DND-41 (cell line): ENCODE data around the gene MERTK.
"Not testable (repeated sequence)": the region's sequence is repeated elsewhere in the genome, so short reads cannot be mapped to it uniquely, and the experiment has no call there.

Source experiments
- ATAC-seq: fragments of 200-7000 bp; cut with Tn5 transposase; 3 replicates; pipeline ENCODE4 v1.9.1; 2021; ENCODE audit warnings: low read depth; ENCODE audit not compliant: insufficient read depth
- DNase-seq: peaks from one replicate; pipeline ENCODE4 v3.0.0-alpha.2; 2020
- H2AFZ ChIP-seq: 2 replicates; pipeline ENCODE4 v1.6.0; 2012; ENCODE audit warnings: low read depth, low read length
- H3K27ac ChIP-seq: 2 replicates; pipeline ENCODE4 v1.5.1; 2012; ENCODE audit warnings: low read length, inconsistent platforms
- H3K27me3 ChIP-seq: fragments of 200-600 bp; sonication (generic); 2 replicates; pipeline ENCODE4 v1.6.0; 2012; ENCODE audit warnings: low read length, mild to moderate bottlenecking, inconsistent platforms; ENCODE audit not compliant: insufficient read depth, poor library complexity
- H3K36me3 ChIP-seq: 2 replicates; pipeline ENCODE4 v1.5.1; 2012; ENCODE audit warnings: low read length, inconsistent platforms; ENCODE audit not compliant: insufficient read depth
- H3K4me1 ChIP-seq: 2 replicates; pipeline ENCODE4 v1.5.1; 2012; ENCODE audit warnings: mild to moderate bottlenecking, low read length; ENCODE audit not compliant: insufficient read depth
- H3K4me2 ChIP-seq: 2 replicates; pipeline ENCODE4 v1.6.0; 2012; ENCODE audit warnings: mild to moderate bottlenecking, moderate library complexity, low read length, inconsistent platforms; ENCODE audit not compliant: insufficient read depth
- H3K4me3 ChIP-seq, 2 experiments: fragments of 200-600 bp in 1 of 2; shearing (Covaris generic) in 1 of 2; 2 replicates each; pipeline ENCODE4 v1.5.1; 2012 to 2016; ENCODE audit warnings: inconsistent platforms in 2 of 2, low read length in 2 of 2, mild to moderate bottlenecking in 2 of 2, low read depth in 1 of 2, moderate library complexity in 1 of 2
- H3K79me2 ChIP-seq: 2 replicates; pipeline ENCODE4 v1.6.0; 2012; ENCODE audit warnings: low read length, inconsistent platforms; ENCODE audit not compliant: insufficient read depth
- H3K9ac ChIP-seq: 2 replicates; pipeline ENCODE4 v1.6.0; 2012; ENCODE audit warnings: low read depth, mild to moderate bottlenecking, inconsistent platforms, low read length, moderate library complexity
- H3K9me3 ChIP-seq: 2 replicates; pipeline ENCODE4 v1.5.1; 2012; ENCODE audit warnings: low read length, moderate library complexity, mild to moderate bottlenecking, inconsistent platforms; ENCODE audit not compliant: insufficient read depth, severe bottlenecking
- H4K20me1 ChIP-seq: 2 replicates; pipeline ENCODE4 v1.6.0; 2012; ENCODE audit warnings: low read length; ENCODE audit not compliant: insufficient read depth
- CTCF ChIP-seq: IDR thresholded peaks from 2 replicates; pipeline ENCODE4 v1.5.1; 2012; ENCODE audit warnings: borderline replicate concordance, low read length, moderate library complexity, mild to moderate bottlenecking; ENCODE audit not compliant: poor library complexity, severe bottlenecking; ENCODE audit errors: extremely low read depth
- EZH2 ChIP-seq: IDR thresholded peaks from 3 replicates; pipeline ENCODE4 v1.6.1; 2012; ENCODE audit warnings: borderline replicate concordance, low read depth, mild to moderate bottlenecking, moderate library complexity, low read length, inconsistent platforms; ENCODE audit not compliant: severe bottlenecking

MERTK gene

GRCh38 chr2:111954602-111955332, 56.4 kb downstream of the MERTK start:
- H3K4me1 ChIP-seq, result no peaks in the 10 kb centered on the region
- H3K9me3 ChIP-seq, result no peaks in the 10 kb centered on the region
- no peak for DNase-seq
- no peak overlapping the region for H3K9ac ChIP-seq
- H4K20me1 ChIP-seq, result no peaks in the 10 kb centered on the region
- no peak overlapping the region for H3K27ac ChIP-seq
- no peak for TF ChIP-seq CTCF
- TF ChIP-seq EZH2, result no peak
- H3K79me2 ChIP-seq, result no peaks in the 10 kb centered on the region
- no peak overlapping the region for H3K4me3 ChIP-seq
- H3K27me3 ChIP-seq, result no peaks in the 10 kb centered on the region
- ATAC-seq, result no peak
- H3K4me2 ChIP-seq, result no peak overlapping the region
- H3K36me3 ChIP-seq, result no peaks in the 10 kb centered on the region
- no peak overlapping the region for H2AFZ ChIP-seq

GRCh38 chr2:111957872-111958354, 59.5 kb downstream of the MERTK start:
- no peak for TF ChIP-seq EZH2
- Histone ChIP-seq H3K27ac (no peak overlapping the region), H3K79me2 (no peaks in the 10 kb centered on the region), H3K9ac (no peak overlapping the region), H3K36me3 (no peaks in the 10 kb centered on the region), H4K20me1 (no peaks in the 10 kb centered on the region), H3K27me3 (no peaks in the 10 kb centered on the region), H3K4me2 (no peak overlapping the region), H3K9me3 (no peaks in the 10 kb centered on the region), H2AFZ (no peak overlapping the region), H3K4me3 (no peak overlapping the region), H3K4me1 (no peaks in the 10 kb centered on the region)
- no peak for ATAC-seq
- no peak for DNase-seq

GRCh38 chr2:111958901-111959300, 60.5 kb downstream of the MERTK start:
- ATAC-seq (no peak), DNase-seq (no peak)
- no peaks in the 10 kb centered on the region for H3K4me1 ChIP-seq
- no peaks in the 10 kb centered on the region for H4K20me1 ChIP-seq
- H3K9ac ChIP-seq, result no peak overlapping the region
- TF ChIP-seq EZH2 (no peak), CTCF (peak; percentile 8)
- H3K4me3 ChIP-seq, result no peak overlapping the region
- H3K36me3 ChIP-seq, result no peaks in the 10 kb centered on the region
- no peak overlapping the region for H3K27ac ChIP-seq
- H3K9me3 ChIP-seq, result no peaks in the 10 kb centered on the region
- H3K4me2 ChIP-seq, result no peak overlapping the region
- H3K27me3 ChIP-seq, result no peaks in the 10 kb centered on the region
- no peak overlapping the region for H2AFZ ChIP-seq
- H3K79me2 ChIP-seq, result no peaks in the 10 kb centered on the region

GRCh38 chr2:111961663-111962062, 63.3 kb downstream of the MERTK start:
- no peak overlapping the region for H2AFZ ChIP-seq
- no peak overlapping the region for H3K9ac ChIP-seq
- H3K79me2 ChIP-seq, result no peaks in the 10 kb centered on the region
- H3K27ac ChIP-seq, result no peak overlapping the region
- no peak overlapping the region for H3K4me3 ChIP-seq
- H3K4me2 ChIP-seq, result no peak overlapping the region
- no peaks in the 10 kb centered on the region for H3K9me3 ChIP-seq
- DNase-seq (no peak), ATAC-seq (no peak)
- H4K20me1 ChIP-seq, result no peaks in the 10 kb centered on the region
- H3K27me3 ChIP-seq, result no peaks in the 10 kb centered on the region
- no peaks in the 10 kb centered on the region for H3K36me3 ChIP-seq
- H3K4me1 ChIP-seq, result no peaks in the 10 kb centered on the region
- TF ChIP-seq CTCF (no peak), EZH2 (no peak)

GRCh38 chr2:111963086-111963485, 64.7 kb downstream of the MERTK start:
- H2AFZ ChIP-seq, H3K4me3 ChIP-seq, H3K9me3 ChIP-seq, H3K79me2 ChIP-seq, DNase-seq, H3K4me1 ChIP-seq, H3K9ac ChIP-seq, H3K27me3 ChIP-seq, H3K27ac ChIP-seq, H3K36me3 ChIP-seq, H4K20me1 ChIP-seq, H3K4me2 ChIP-seq, ATAC-seq: not testable (repeated sequence)

GRCh38 chr2:111963508-111963907, 65.1 kb downstream of the MERTK start:
- not testable (repeated sequence) for H3K36me3 ChIP-seq, H3K4me1 ChIP-seq, H3K9me3 ChIP-seq, H3K27me3 ChIP-seq, H3K4me2 ChIP-seq, ATAC-seq, H3K27ac ChIP-seq, H4K20me1 ChIP-seq, H3K79me2 ChIP-seq, DNase-seq, H2AFZ ChIP-seq, H3K4me3 ChIP-seq, H3K9ac ChIP-seq
